Ectodermal cell (in vitro differentiated cells): ENCODE measurements around the gene GBF1. TPM values are rescaled to one million over a fixed set of nuclear protein-coding genes. Genes with fewer than 3 reads are reported as not detected.
"Not testable (repeated sequence)": the region's sequence is repeated elsewhere in the genome, so short reads cannot be mapped to it uniquely, and the experiment has no call there.

Source experiments
- H3K27ac ChIP-seq: 2 replicates; pipeline ENCODE4 v1.7.0; 2013; ENCODE audit warnings: mild to moderate bottlenecking, low read depth, low read length; ENCODE audit not compliant: insufficient read depth, poor library complexity, severe bottlenecking
- H3K27me3 ChIP-seq: 2 replicates; pipeline ENCODE4 v1.7.0; 2013; ENCODE audit warnings: mild to moderate bottlenecking, low read length; ENCODE audit not compliant: insufficient read depth, control insufficient read depth, poor library complexity, severe bottlenecking
- H3K36me3 ChIP-seq: one replicate; pipeline ENCODE4 v1.7.0; 2013; ENCODE audit warnings: low read length; ENCODE audit not compliant: control insufficient read depth, insufficient read depth
- H3K4me1 ChIP-seq: one replicate; pipeline ENCODE4 v1.7.0; 2013; ENCODE audit warnings: low read length; ENCODE audit not compliant: control insufficient read depth, insufficient read depth
- H3K4me3 ChIP-seq: 2 replicates; pipeline ENCODE4 v1.7.0; 2013; ENCODE audit warnings: low read depth, low read length, control low read depth; ENCODE audit not compliant: insufficient read depth
- H3K9me3 ChIP-seq: 2 replicates; pipeline ENCODE4 v1.7.0; 2013; ENCODE audit warnings: mild to moderate bottlenecking, low read length, moderate library complexity; ENCODE audit not compliant: control insufficient read depth
- WGBS, 2 experiments: methylation state at CpG; one replicate each; pipeline ENCODE4 v1.1.7; 2013; ENCODE audit warnings: missing lambda C conversion rate in 2 of 2; 5-methylcytosine and 5-hydroxymethylcytosine counted together
- polyA plus RNA-seq, 4 experiments: library from polyadenylated mRNA; stranded (reverse); fragments of 50-300 nt; gene quantifications; one replicate each; pipeline ENCODE4 v1.2.3, GENCODE V29; 2013

GBF1 gene, protein sequence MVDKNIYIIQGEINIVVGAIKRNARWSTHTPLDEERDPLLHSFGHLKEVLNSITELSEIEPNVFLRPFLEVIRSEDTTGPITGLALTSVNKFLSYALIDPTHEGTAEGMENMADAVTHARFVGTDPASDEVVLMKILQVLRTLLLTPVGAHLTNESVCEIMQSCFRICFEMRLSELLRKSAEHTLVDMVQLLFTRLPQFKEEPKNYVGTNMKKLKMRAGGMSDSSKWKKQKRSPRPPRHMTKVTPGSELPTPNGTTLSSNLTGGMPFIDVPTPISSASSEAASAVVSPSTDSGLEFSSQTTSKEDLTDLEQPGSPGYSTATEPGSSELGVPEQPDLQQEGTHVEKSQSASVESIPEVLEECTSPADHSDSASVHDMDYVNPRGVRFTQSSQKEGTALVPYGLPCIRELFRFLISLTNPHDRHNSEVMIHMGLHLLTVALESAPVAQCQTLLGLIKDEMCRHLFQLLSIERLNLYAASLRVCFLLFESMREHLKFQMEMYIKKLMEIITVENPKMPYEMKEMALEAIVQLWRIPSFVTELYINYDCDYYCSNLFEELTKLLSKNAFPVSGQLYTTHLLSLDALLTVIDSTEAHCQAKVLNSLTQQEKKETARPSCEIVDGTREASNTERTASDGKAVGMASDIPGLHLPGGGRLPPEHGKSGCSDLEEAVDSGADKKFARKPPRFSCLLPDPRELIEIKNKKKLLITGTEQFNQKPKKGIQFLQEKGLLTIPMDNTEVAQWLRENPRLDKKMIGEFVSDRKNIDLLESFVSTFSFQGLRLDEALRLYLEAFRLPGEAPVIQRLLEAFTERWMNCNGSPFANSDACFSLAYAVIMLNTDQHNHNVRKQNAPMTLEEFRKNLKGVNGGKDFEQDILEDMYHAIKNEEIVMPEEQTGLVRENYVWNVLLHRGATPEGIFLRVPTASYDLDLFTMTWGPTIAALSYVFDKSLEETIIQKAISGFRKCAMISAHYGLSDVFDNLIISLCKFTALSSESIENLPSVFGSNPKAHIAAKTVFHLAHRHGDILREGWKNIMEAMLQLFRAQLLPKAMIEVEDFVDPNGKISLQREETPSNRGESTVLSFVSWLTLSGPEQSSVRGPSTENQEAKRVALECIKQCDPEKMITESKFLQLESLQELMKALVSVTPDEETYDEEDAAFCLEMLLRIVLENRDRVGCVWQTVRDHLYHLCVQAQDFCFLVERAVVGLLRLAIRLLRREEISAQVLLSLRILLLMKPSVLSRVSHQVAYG (N-terminal part only)
- 45.9 TPM for polyA plus RNA-seq (2013, experiment 1 of 4)
- 51.1 TPM for polyA plus RNA-seq (2013, experiment 2 of 4)
- polyA plus RNA-seq (2013, experiment 3 of 4), result 34.3 TPM
- 38.5 TPM for polyA plus RNA-seq (2013, experiment 4 of 4)

- peaks cover 37% of the 10 kb centered on the region for H3K27me3 ChIP-seq
- no peaks in the 10 kb centered on the region for H3K9me3 ChIP-seq
- H3K36me3 ChIP-seq, result no peaks in the 10 kb centered on the region
- H3K4me3 ChIP-seq, result peak within 1 kb of the TSS; percentile 92
- peaks cover 20% of the 10 kb centered on the region for H3K4me1 ChIP-seq
- H3K27ac ChIP-seq, result peak within 1 kb of the TSS; percentile 88
- 0% methylated on average over 47 of the region's 47 CpGs for WGBS, 2 experiments
These were observed at the start of gene GBF1 for GRCh38 chr10:102245082-102245931. Gene GBF1 (plus strand): TSS chr10:102245532. CDS start chr10:102258939, 13,407 bp downstream.

DNA sequence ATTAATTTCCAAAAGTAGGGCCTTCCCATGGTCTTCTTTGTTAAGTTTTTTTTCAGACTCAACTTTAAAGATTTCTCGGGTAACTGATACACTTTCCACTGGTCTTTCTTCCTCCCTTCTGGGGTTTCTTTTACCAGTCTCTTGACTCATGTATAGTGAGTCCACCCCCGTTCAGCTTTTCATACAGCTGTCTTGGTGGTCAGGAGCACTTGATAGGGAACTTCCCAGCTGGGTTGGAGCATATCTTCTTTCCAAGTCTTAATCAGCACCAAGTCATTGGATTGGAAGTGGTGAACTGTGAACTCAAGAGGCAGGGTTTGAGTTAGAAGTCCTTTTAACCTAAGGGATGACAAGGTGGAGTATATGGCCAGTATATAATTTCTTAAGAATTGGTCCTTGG, 48.4 kb upstream of the GBF1 start:
- Histone ChIP-seq H3K9me3 (no peaks in the 10 kb centered on the region), H3K4me3 (no peak overlapping the region), H3K36me3 (no peaks in the 10 kb centered on the region), H3K4me1 (no peaks in the 10 kb centered on the region), H3K27ac (no peak overlapping the region), H3K27me3 (no peaks in the 10 kb centered on the region)
- WGBS, 2 experiments, result 78 to 86% methylated on average over 2 of the region's 2 CpGs

GRCh38 chr10:102198027-102198426, 47.3 kb upstream of the GBF1 start:
- Histone ChIP-seq H3K9me3 (no peaks in the 10 kb centered on the region), H3K4me1 (no peaks in the 10 kb centered on the region), H3K27me3 (no peaks in the 10 kb centered on the region), H3K36me3 (no peaks in the 10 kb centered on the region), H3K4me3 (no peak overlapping the region), H3K27ac (no peak overlapping the region)
- 72 to 77% methylated on average over 2 of the region's 2 CpGs for WGBS, 2 experiments

- WGBS, 2 experiments, result 92 to 93% methylated on average over 34 of the region's 34 CpGs
- no peaks in the 10 kb centered on the region for H3K36me3 ChIP-seq
- no peak overlapping the region for H3K4me3 ChIP-seq
- no peaks in the 10 kb centered on the region for H3K4me1 ChIP-seq
- no peaks in the 10 kb centered on the region for H3K9me3 ChIP-seq
- no peak overlapping the region for H3K27ac ChIP-seq
- no peaks in the 10 kb centered on the region for H3K27me3 ChIP-seq
These were observed 44.3 kb upstream of the GBF1 start for GRCh38 chr10:102200751-102201640.

GRCh38 chr10:102202386-102202785, 42.9 kb upstream of the GBF1 start:
- H3K27me3 ChIP-seq, result no peaks in the 10 kb centered on the region
- H3K4me1 ChIP-seq, result no peaks in the 10 kb centered on the region
- H3K4me3 ChIP-seq, result no peak overlapping the region
- 44 to 47% methylated on average over 1 of the region's 1 CpG for WGBS, 2 experiments
- H3K27ac ChIP-seq, result no peak overlapping the region
- no peaks in the 10 kb centered on the region for H3K9me3 ChIP-seq
- H3K36me3 ChIP-seq, result no peaks in the 10 kb centered on the region

GRCh38 chr10:102208311-102209035, 36.9 kb upstream of the GBF1 start:
- 90 to 95% methylated on average over 4 to 5 of the region's 5 CpGs for WGBS, 2 experiments
- Histone ChIP-seq H3K4me3 (no peak overlapping the region), H3K27ac (no peak overlapping the region), H3K4me1 (no peaks in the 10 kb centered on the region), H3K27me3 (no peaks in the 10 kb centered on the region), H3K36me3 (no peaks in the 10 kb centered on the region), H3K9me3 (no peaks in the 10 kb centered on the region)

GRCh38 chr10:102211615-102212299, 33.6 kb upstream of the GBF1 start:
- H3K4me1 ChIP-seq, result no peaks in the 10 kb centered on the region
- WGBS, 2 experiments, result 79 to 84% methylated on average over 3 of the region's 3 CpGs
- H3K9me3 ChIP-seq, result no peaks in the 10 kb centered on the region
- no peaks in the 10 kb centered on the region for H3K36me3 ChIP-seq
- no peak overlapping the region for H3K4me3 ChIP-seq
- H3K27ac ChIP-seq, result no peak overlapping the region
- no peaks in the 10 kb centered on the region for H3K27me3 ChIP-seq

DNA sequence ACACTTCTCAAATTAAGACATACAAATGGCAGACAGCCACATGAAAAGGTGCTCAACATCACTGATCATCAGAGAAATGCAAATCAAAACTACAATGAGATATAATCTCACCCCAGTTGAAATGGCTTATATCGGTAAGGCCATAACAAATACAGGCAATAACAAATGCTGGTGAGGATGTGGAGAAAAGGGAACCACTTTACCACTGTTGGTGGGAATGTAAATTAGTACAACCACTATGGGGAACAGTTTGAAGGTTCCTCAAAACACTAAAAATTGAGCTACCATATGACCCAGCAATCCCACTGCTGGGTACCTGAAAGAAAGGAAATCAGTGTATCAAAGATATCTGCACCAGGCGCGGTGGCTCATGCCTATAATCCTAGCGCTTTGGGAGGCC, 31.7 kb upstream of the GBF1 start:
- 76 to 77% methylated on average over 4 of the region's 4 CpGs for WGBS, 2 experiments
- not testable (repeated sequence) for H3K27ac ChIP-seq, H3K36me3 ChIP-seq, H3K4me1 ChIP-seq, H3K27me3 ChIP-seq, H3K9me3 ChIP-seq, H3K4me3 ChIP-seq
